CD4-positive, alpha-beta T cell treated with Interferon gamma for 1 hour (primary cell): ENCODE results near the gene TTK.
"Not testable (repeated sequence)": the region's sequence is repeated elsewhere in the genome, so short reads cannot be mapped to it uniquely, and the experiment has no call there.

ENCODE experiments used
- DNase-seq: peaks from one replicate; pipeline ENCODE4 v3.0.0-alpha.2; 2020

TTK gene

DNA sequence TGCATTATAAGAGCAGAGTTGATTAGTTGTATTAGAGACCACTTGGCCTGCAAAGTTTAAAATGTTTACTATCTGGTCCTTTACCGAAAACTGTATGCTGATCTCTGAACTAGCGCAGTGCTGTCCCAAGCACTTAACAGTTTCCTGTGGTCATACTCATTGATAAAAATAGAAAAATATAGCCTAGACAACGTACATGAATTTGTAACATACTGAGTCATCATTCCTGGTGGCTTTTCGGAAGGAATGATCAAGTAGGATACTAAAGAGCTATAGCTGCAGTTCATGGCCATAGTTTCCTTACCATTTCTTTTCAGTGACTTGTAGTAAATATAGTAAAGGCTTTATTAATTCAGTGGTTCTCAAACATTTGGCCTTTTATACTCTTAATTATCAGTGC, 18.4 kb downstream of the TTK start:
- DNase-seq: no peak

DNA sequence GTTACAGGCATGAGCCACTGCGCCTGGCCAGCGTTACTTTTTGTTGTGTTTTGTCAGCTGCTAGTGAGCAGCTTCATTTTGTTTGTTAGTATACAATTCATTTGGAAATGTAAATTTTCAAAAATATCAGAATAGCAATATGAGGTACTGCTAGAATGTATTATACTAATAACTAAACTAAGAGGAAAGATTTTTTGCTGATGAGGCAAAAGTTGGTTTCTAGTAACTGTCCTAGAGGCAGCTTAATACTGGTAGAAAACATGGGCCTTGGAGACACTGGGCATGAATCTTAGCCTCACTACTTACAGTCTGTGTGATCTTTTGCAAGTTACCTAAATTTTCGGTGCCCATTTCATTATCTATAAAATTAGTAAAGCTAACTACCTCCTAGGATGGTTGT, 24.1 kb downstream of the TTK start:
- DNase-seq: no peak

DNA sequence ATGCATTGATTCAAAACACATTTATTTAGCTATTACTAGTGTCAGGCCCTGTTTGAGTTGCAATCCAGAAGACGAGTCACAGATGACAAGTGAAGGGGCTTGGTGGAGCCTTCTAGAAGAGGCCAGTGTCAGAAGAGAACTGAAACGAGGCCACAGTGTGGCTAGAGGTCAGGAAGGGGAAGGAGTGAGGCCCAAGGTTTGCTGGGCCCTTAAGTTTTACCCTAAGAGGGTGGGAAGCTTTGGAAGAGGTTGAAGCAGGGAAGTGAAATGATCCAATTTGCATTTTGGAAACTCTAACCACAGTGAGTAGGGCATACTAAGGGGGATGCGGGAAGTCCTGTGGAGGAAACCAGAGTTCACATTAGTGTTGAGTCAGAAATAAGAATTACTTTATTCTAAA, 25.0 kb downstream of the TTK start:
- DNase-seq: no peak

DNA sequence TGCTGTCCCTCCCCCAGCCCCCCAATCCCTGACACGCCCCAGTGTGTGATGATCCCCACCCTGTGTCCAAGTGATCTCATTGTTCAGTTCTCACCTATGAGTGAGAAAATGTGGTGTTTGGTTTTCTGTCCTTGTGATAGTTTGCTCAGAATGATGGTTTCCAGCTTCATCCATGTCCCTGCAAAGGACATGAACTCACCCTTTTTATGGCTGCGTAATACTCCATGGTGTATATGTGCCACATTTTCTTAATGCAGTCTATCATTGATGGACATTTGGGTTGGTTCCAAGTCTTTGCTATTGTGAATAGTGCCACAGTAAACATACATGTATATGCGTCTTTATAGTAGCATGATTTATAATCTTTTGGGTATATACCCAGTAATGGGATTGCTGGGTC, 43.8 kb downstream of the TTK start:
- DNase-seq: not testable (repeated sequence)

DNA sequence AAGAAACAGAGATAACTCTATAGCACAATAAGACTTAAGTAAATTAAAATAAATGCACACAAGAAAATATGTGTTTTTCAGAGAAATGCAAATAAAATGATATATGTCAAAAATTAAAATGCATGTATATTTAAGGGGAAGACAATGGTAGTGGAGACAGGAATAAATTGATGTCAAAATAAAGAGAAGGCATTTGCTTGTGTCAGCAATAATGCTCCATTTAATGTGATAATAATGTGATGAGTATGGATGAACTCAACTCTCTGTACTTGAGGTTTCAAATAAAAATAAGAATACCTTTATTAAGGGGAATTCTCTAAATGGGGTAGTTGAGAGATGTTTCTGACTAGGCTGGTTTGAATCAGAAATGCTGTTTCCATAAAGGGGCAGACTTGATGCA, 56.3 kb downstream of the TTK start:
- DNase-seq: no peak

DNA sequence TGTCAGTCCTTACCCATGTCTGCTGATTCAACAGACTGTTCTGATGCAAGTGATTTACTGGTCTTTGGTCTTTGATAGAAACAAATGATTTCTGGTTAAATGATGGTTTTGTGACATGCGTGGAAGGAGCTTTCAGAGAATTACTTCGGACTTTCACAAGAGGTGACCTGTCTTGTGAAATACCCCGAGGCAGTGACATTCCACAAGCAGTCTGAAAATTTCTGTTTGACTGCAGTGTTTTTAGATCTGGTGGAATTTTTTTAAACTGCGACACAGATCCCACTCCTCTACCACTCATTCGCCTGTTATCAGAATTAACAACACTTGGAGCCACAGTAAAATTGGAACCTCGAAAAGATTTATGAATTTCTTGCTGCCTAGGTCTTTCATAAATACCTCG, 63.7 kb downstream of the TTK start:
- DNase-seq: not testable (repeated sequence)

DNA sequence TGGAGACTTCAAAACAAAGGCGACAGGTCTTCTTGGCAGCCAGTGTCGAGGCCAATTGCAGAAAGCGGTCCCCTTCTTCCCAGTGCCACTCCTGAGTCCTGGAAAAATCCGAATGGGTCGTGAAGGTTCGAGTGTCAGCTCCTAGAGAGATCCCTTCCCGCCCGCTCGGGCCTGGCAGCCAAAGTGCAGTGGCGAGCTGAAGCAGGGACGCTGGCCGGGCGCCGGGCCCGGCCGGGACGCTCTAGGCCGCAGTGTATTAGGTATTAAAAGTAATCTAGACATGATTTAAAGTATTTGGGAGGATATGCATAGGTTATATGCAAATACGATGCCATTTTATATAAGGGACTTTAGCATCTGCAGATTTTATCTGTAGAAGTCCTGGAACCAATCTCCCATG, 66.0 kb downstream of the TTK start:
- not testable (repeated sequence) for DNase-seq

DNA sequence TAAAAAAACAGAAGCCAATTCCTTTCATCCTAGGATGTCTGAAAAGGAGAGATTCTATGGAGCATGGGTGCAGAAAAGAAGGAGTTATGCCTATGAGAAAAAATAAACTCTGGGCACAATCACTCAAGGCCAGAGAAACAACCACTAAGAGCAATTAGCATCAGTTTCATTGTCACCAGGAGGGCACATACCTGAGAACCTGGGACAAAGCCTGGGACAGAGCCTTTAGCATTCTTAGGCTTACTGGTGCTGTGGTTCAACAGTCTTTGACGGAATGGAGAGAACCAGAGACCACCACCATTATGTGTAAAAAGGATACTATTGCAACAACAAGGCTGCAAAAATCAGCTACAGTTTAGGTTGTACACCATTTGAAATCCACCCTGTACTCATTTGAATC, 72.6 kb downstream of the TTK start:
- no peak for DNase-seq

DNA sequence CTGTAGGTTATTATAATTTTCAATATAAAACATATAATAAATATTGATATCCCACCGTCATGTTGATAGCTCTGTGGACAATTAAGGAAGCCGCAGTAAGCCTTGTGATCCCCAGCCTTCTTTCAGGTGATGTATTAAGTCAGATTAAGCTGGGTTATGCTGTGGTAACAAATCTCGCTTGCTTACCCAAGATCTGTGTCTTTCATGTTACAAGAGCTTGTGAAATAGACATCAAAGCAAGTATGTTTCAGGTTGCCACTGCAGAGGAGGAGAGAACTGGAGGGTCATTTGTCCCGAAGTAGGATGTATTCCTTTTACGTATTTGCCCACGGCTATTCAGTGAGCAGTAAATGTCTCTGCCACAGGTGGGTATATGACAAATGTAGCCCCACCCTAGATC, 84.2 kb downstream of the TTK start:
- DNase-seq: no peak

DNA sequence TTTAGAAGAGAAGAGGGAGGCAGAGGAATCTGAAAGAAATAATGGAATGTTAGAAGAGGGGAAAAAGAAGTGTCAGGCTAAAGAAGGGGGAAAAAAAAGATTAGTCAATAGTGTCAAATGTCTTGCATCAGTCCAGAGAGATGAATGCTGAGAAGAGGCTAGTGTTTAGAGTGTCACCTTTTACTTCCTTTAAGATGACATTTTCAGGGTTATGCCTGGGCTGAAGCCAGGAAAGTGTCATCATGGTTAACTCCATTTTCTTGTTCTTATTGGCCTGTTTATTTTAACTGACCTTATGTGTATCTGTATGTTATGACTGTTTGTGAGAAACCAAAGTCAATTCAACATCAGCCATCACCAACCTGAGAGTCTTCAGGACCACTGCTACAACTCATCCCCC, 87.1 kb downstream of the TTK start:
- DNase-seq: no peak
